Mesendoderm (in vitro differentiated cells): ENCODE results near the gene TRERF1.
A peak's percentile ranks its signal among the peaks of the same experiment; 100 is the strongest.

ENCODE experiments used
- DNase-seq: peaks from one replicate; pipeline ENCODE4 v3.0.0; 2013
- H2AK5ac ChIP-seq: 2 replicates; pipeline ENCODE4 v1.6.1; 2013; ENCODE audit warnings: low read length, inconsistent platforms
- H2BK120ac ChIP-seq: 2 replicates; pipeline ENCODE4 v1.6.1; 2013; ENCODE audit warnings: low read depth, mild to moderate bottlenecking, low read length, moderate library complexity, mixed read lengths
- H2BK15ac ChIP-seq: replicated peaks from 2 replicates; pipeline ENCODE4 v1.6.1; 2013; ENCODE audit warnings: low read depth, mild to moderate bottlenecking, moderate library complexity
- H2BK5ac ChIP-seq: 2 replicates; pipeline ENCODE4 v1.6.1; 2013; ENCODE audit warnings: low read length, inconsistent platforms
- H3K18ac ChIP-seq: 2 replicates; pipeline ENCODE4 v1.6.1; 2013; ENCODE audit warnings: mild to moderate bottlenecking, low read length, mixed read lengths
- H3K23ac ChIP-seq: one replicate; pipeline ENCODE4 v1.6.1; 2013; ENCODE audit warnings: low read length
- H3K27ac ChIP-seq: 2 replicates; pipeline ENCODE4 v1.5.1; 2013; ENCODE audit warnings: low read depth, mild to moderate bottlenecking, inconsistent platforms, low read length, moderate library complexity
- H3K27me3 ChIP-seq: 2 replicates; pipeline ENCODE4 v1.6.1; 2013; ENCODE audit warnings: low read length, control low read depth, mild to moderate bottlenecking, inconsistent platforms; ENCODE audit not compliant: insufficient read depth, poor library complexity
- H3K36me3 ChIP-seq: 2 replicates; pipeline ENCODE4 v1.6.1; 2013; ENCODE audit warnings: low read length, inconsistent platforms; ENCODE audit not compliant: control insufficient read depth, insufficient read depth
- H3K4ac ChIP-seq: one replicate; pipeline ENCODE4 v1.6.1; 2013; ENCODE audit warnings: low read depth, mild to moderate bottlenecking, low read length, moderate library complexity
- H3K4me1 ChIP-seq: 2 replicates; pipeline ENCODE4 v1.6.1; 2013; ENCODE audit warnings: low read depth, low read length, inconsistent platforms; ENCODE audit not compliant: control insufficient read depth
- H3K4me2 ChIP-seq: 2 replicates; pipeline ENCODE4 v1.6.1; 2013; ENCODE audit warnings: low read length
- H3K4me3 ChIP-seq: 2 replicates; pipeline ENCODE4 v1.5.1; 2013; ENCODE audit warnings: mild to moderate bottlenecking, low read length
- H3K56ac ChIP-seq: one replicate; pipeline ENCODE4 v1.6.1; 2013; ENCODE audit warnings: low read length
- H3K79me1 ChIP-seq: 2 replicates; pipeline ENCODE4 v1.6.1; 2013; ENCODE audit warnings: low read length, inconsistent platforms
- H3K79me2 ChIP-seq: 2 replicates; pipeline ENCODE4 v1.6.1; 2013; ENCODE audit warnings: mild to moderate bottlenecking, low read length; ENCODE audit not compliant: control insufficient read depth, insufficient read depth
- H3K9ac ChIP-seq: 2 replicates; pipeline ENCODE4 v1.6.1; 2013; ENCODE audit warnings: low read length, inconsistent platforms
- H4K5ac ChIP-seq: one replicate; pipeline ENCODE4 v1.6.1; 2013; ENCODE audit warnings: low read length
- H4K8ac ChIP-seq: one replicate; pipeline ENCODE4 v1.6.1; 2013; ENCODE audit warnings: low read depth, mild to moderate bottlenecking, control low read depth, low read length, moderate library complexity
- WGBS: extraction: QIAGEN DNeasy Blood & Tissue Kit; methylation state at CpG from one replicate; pipeline ENCODE4 v1.1.7; 2013; ENCODE audit warnings: low lambda C conversion rate, missing lambda C conversion rate; ENCODE audit not compliant: insufficient coverage; ENCODE audit errors: extremely low coverage; 5-methylcytosine and 5-hydroxymethylcytosine counted together

TRERF1 gene

GRCh38 chr6:42230345-42231321 lies 221.1 kb downstream of the TRERF1 start:
- Histone ChIP-seq H3K18ac (no peak overlapping the region), H2BK120ac (no peak overlapping the region), H3K4me3 (no peak overlapping the region), H4K8ac (no peak overlapping the region), H3K4me1 (no peaks in the 10 kb centered on the region), H3K9ac (no peak overlapping the region), H3K27ac (no peak overlapping the region), H4K5ac (no peak overlapping the region), H2BK15ac (no peak overlapping the region), H3K79me2 (no peaks in the 10 kb centered on the region), H3K27me3 (no peaks in the 10 kb centered on the region), H3K4ac (no peak overlapping the region), H3K79me1 (no peaks in the 10 kb centered on the region), H3K23ac (no peak overlapping the region), H2BK5ac (no peak overlapping the region), H3K4me2 (no peak overlapping the region), H3K56ac (no peak overlapping the region), H3K36me3 (no peaks in the 10 kb centered on the region), H2AK5ac (no peak overlapping the region)
- no CpG with 5 or more reads among the region's 8 CpGs for WGBS
- peak; percentile 31 for DNase-seq

- no peak overlapping the region for H3K56ac ChIP-seq
These were observed 222.1 kb downstream of the TRERF1 start for GRCh38 chr6:42229506-42230119.

GRCh38 chr6:42228305-42228704 lies 223.4 kb downstream of the TRERF1 start:
- no peaks in the 10 kb centered on the region for H3K36me3 ChIP-seq
- no peaks in the 10 kb centered on the region for H3K4me1 ChIP-seq
- no peak overlapping the region for H2AK5ac ChIP-seq
- H3K56ac ChIP-seq: no peak overlapping the region
- H2BK120ac ChIP-seq: no peak overlapping the region
- H3K27me3 ChIP-seq: no peaks in the 10 kb centered on the region
- no peaks in the 10 kb centered on the region for H3K79me2 ChIP-seq
- H3K27ac ChIP-seq: no peak overlapping the region
- H2BK5ac ChIP-seq: no peak overlapping the region
- H4K5ac ChIP-seq: no peak overlapping the region
- no peak overlapping the region for H3K9ac ChIP-seq
- no peak overlapping the region for H3K18ac ChIP-seq
- no peak for DNase-seq
- no peak overlapping the region for H3K23ac ChIP-seq
- H3K4me3 ChIP-seq: no peak overlapping the region
- H3K4ac ChIP-seq: no peak overlapping the region
- no peak overlapping the region for H3K4me2 ChIP-seq
- no CpG with 5 or more reads among the region's 15 CpGs for WGBS
- no peaks in the 10 kb centered on the region for H3K79me1 ChIP-seq
- no peak overlapping the region for H2BK15ac ChIP-seq
- H4K8ac ChIP-seq: no peak overlapping the region

More at GRCh38 chr6:42229506-42230119, 222.1 kb downstream of the TRERF1 start:
- H2BK120ac ChIP-seq: no peak overlapping the region
- no peaks in the 10 kb centered on the region for H3K36me3 ChIP-seq
- no peaks in the 10 kb centered on the region for H3K79me1 ChIP-seq
- no CpG with 5 or more reads among the region's 6 CpGs for WGBS
- H2BK5ac ChIP-seq: no peak overlapping the region
- H3K27ac ChIP-seq: no peak overlapping the region
- H3K27me3 ChIP-seq: no peaks in the 10 kb centered on the region
- no peak overlapping the region for H2AK5ac ChIP-seq
- no peak overlapping the region for H3K4ac ChIP-seq
- no peak for DNase-seq
- H3K4me3 ChIP-seq: no peak overlapping the region
- no peak overlapping the region for H3K23ac ChIP-seq
- no peak overlapping the region for H4K5ac ChIP-seq
- H4K8ac ChIP-seq: no peak overlapping the region
- H3K79me2 ChIP-seq: no peaks in the 10 kb centered on the region
- H2BK15ac ChIP-seq: no peak overlapping the region
- H3K4me2 ChIP-seq: no peak overlapping the region
- no peak overlapping the region for H3K9ac ChIP-seq
- no peaks in the 10 kb centered on the region for H3K4me1 ChIP-seq
- no peak overlapping the region for H3K18ac ChIP-seq

GRCh38 chr6:42227173-42227850 lies 224.4 kb downstream of the TRERF1 start:
- no peaks in the 10 kb centered on the region for H3K79me1 ChIP-seq
- H2AK5ac ChIP-seq: no peak overlapping the region
- H3K4me2 ChIP-seq: no peak overlapping the region
- no peak overlapping the region for H2BK15ac ChIP-seq
- no peak overlapping the region for H3K27ac ChIP-seq
- no peak for DNase-seq
- H4K5ac ChIP-seq: no peak overlapping the region
- H3K36me3 ChIP-seq: no peaks in the 10 kb centered on the region
- H3K4ac ChIP-seq: no peak overlapping the region
- no peak overlapping the region for H4K8ac ChIP-seq
- no peak overlapping the region for H3K23ac ChIP-seq
- H2BK120ac ChIP-seq: no peak overlapping the region
- no peaks in the 10 kb centered on the region for H3K79me2 ChIP-seq
- WGBS: no CpG with 5 or more reads among the region's 9 CpGs
- H2BK5ac ChIP-seq: no peak overlapping the region
- no peak overlapping the region for H3K18ac ChIP-seq
- H3K4me1 ChIP-seq: no peaks in the 10 kb centered on the region
- no peak overlapping the region for H3K56ac ChIP-seq
- H3K9ac ChIP-seq: no peak overlapping the region
- H3K27me3 ChIP-seq: no peaks in the 10 kb centered on the region
- no peak overlapping the region for H3K4me3 ChIP-seq

- peak overlapping the region; percentile 7 for H3K27ac ChIP-seq
- no peak overlapping the region for H2BK5ac ChIP-seq
- H3K79me1 ChIP-seq: no peaks in the 10 kb centered on the region
- H2BK120ac ChIP-seq: no peak overlapping the region
- no peaks in the 10 kb centered on the region for H3K27me3 ChIP-seq
- no peak overlapping the region for H4K8ac ChIP-seq
- H3K23ac ChIP-seq: no peak overlapping the region
- peak; percentile 93 for DNase-seq
- no peak overlapping the region for H3K18ac ChIP-seq
- no peak overlapping the region for H3K9ac ChIP-seq
- H3K4me3 ChIP-seq: no peak overlapping the region
- no peaks in the 10 kb centered on the region for H3K4me1 ChIP-seq
- no peak overlapping the region for H3K4me2 ChIP-seq
- no peak overlapping the region for H3K4ac ChIP-seq
- no peak overlapping the region for H2BK15ac ChIP-seq
- no peaks in the 10 kb centered on the region for H3K79me2 ChIP-seq
- H2AK5ac ChIP-seq: no peak overlapping the region
- whole genome bisulfite sequencing: no CpG with 5 or more reads among the region's 8 CpGs
- H4K5ac ChIP-seq: no peak overlapping the region
- H3K36me3 ChIP-seq: no peaks in the 10 kb centered on the region
- H3K56ac ChIP-seq: no peak overlapping the region
These were observed 225.0 kb downstream of the TRERF1 start for GRCh38 chr6:42226645-42227143.
